Breast epithelium (tissue), 4 donors: ENCODE measurements around the gene FOXK1. TPM values are rescaled to one million over a fixed set of nuclear protein-coding genes. Genes with fewer than 3 reads are reported as not detected.

Experiments
- DNase-seq, 2 donors: peaks; one replicate each; pipeline ENCODE4 v3.0.0-alpha.2; 2019; ENCODE audit warnings: low spot score in 2 of 2
- H3K27ac ChIP-seq, 2 donors: fragments of 200-600 bp; sonication (generic) in 1 of 2; one replicate each; pipeline ENCODE4 v1.5.1; 2016 to 2019; ENCODE audit warnings: mild to moderate bottlenecking in 1 of 2
- H3K27me3 ChIP-seq, 2 donors: fragments of 200-600 bp; sonication (generic) in 1 of 2; one replicate each; pipeline versions ENCODE4 v1.5.1 to v1.6.0; 2017 to 2019; ENCODE audit warnings: control low read depth in 1 of 2, mild to moderate bottlenecking in 1 of 2
- H3K36me3 ChIP-seq: fragments of 200-600 bp; one replicate; pipeline ENCODE4 v1.5.1; 2019
- H3K4me1 ChIP-seq, 2 donors: fragments of 200-600 bp; sonication (generic); one replicate each; pipeline ENCODE4 v1.5.1; 2016 to 2019; ENCODE audit warnings: control low read depth in 1 of 2
- H3K4me3 ChIP-seq, 3 donors: fragments of 200-600 bp; sonication (generic); 1 replicate in 2 of 3; 2 replicates in 1 of 3; pipeline ENCODE4 v1.5.1; 2016 to 2019; ENCODE audit warnings: mild to moderate bottlenecking in 3 of 3, moderate library complexity in 2 of 3
- H3K9me3 ChIP-seq, 2 donors: fragments of 200-600 bp; sonication (generic) in 1 of 2; one replicate each; pipeline ENCODE4 v1.5.1; 2016 to 2019; ENCODE audit warnings: control low read depth in 1 of 2
- CTCF ChIP-seq, 3 donors: fragments of 450-650 bp; IDR thresholded peaks; one replicate each; pipeline ENCODE4 v1.5.1; 2016 to 2017; ENCODE audit warnings: antibody characterized with exemption in 3 of 3, mild to moderate bottlenecking in 3 of 3, moderate library complexity in 3 of 3
- POLR2A ChIP-seq: fragments of 450-650 bp; IDR thresholded peaks from one replicate; pipeline ENCODE4 v1.6.1; 2016; ENCODE audit warnings: antibody characterized with exemption, mild to moderate bottlenecking, moderate library complexity
- POLR2AphosphoS5 ChIP-seq, 3 donors: sonication (generic); formaldehyde crosslinking; IDR thresholded peaks; one replicate each; pipeline ENCODE4 v1.6.1; 2017; ENCODE audit warnings: antibody characterized with exemption in 3 of 3
- intact Hi-C: fragments of 100-400 bp; cut with DNase I; formaldehyde crosslinking; loops from one replicate; pipeline ENCODE4 v1.15.1; 2023; ENCODE audit warnings: low total_unique reads
- total RNA-seq, 3 donors: library from RNA; depleted of rRNA; stranded (reverse); fragments of >200 nt; gene quantifications; one replicate each; pipeline ENCODE4 v1.1.0, GENCODE V29; 2016

Gene FOXK1
- total RNA-seq, 3 donors from 2014 or later = 11.7 to 16.5 (median 15.7) TPM

- DNase-seq = no peak
- peak overlapping the region in 1 of 3 donors; percentile 20 for H3K4me3 ChIP-seq
- H3K27me3 ChIP-seq = no peaks in the 10 kb centered on the region
- H3K9me3 ChIP-seq = no peaks in the 10 kb centered on the region
- peak overlapping the region in 1 of 2 donors; percentile 97 for H3K27ac ChIP-seq
- H3K36me3 ChIP-seq = no peaks in the 10 kb centered on the region
- TF ChIP-seq POLR2AphosphoS5 (IDR thresholded peaks at IDR 0.05) (no peak), POLR2A (no peak), CTCF (IDR thresholded peaks at IDR 0.05) (no peak)
- peaks cover 0 to 8% of the 10 kb centered on the region in 2 donors for H3K4me1 ChIP-seq
- intact Hi-C loops = no loop called here
Observed at GRCh38 chr7:4722960-4723630, 41.0 kb downstream of the FOXK1 start.

- DNase-seq = no peak
Observed at GRCh38 chr7:4724648-4725013, 42.5 kb downstream of the FOXK1 start.

GRCh38 chr7:4725014-4725849 lies 43.1 kb downstream of the FOXK1 start:
- H3K4me1 ChIP-seq = peaks cover 0 to 8% of the 10 kb centered on the region in 2 donors
- no peaks in the 10 kb centered on the region for H3K9me3 ChIP-seq
- H3K4me3 ChIP-seq = peak overlapping the region; percentile 45 to 87 (median 61)
- intact Hi-C loops = no loop called here
- no peaks in the 10 kb centered on the region for H3K36me3 ChIP-seq
- H3K27me3 ChIP-seq = no peaks in the 10 kb centered on the region
- peak overlapping the region; percentile 96 to 97 for H3K27ac ChIP-seq
- TF ChIP-seq POLR2AphosphoS5 (IDR thresholded peaks at IDR 0.05) (peak; percentile 55 to 79 (median 68)), POLR2A (peak; percentile 35), CTCF (IDR thresholded peaks at IDR 0.05) (peak in 1 of 3 donors; percentile 4)
- DNase-seq = peak; percentile 69 to 79

More at GRCh38 chr7:4724648-4725013, 42.5 kb downstream of the FOXK1 start:
- Histone ChIP-seq H3K27me3 (no peaks in the 10 kb centered on the region), H3K4me1 (peaks cover 0 to 8% of the 10 kb centered on the region in 2 donors), H3K4me3 (peak overlapping the region; percentile 45 to 87 (median 61)), H3K27ac (peak overlapping the region; percentile 96 to 97), H3K36me3 (no peaks in the 10 kb centered on the region), H3K9me3 (no peaks in the 10 kb centered on the region)
- intact Hi-C loops = no loop called here
- no peak for TF ChIP-seq POLR2A

GRCh38 chr7:4725850-4726450 lies 43.9 kb downstream of the FOXK1 start:
- intact Hi-C loops = no loop called here
- Histone ChIP-seq H3K4me1 (peaks cover 0 to 8% of the 10 kb centered on the region in 2 donors), H3K27me3 (no peaks in the 10 kb centered on the region), H3K9me3 (no peaks in the 10 kb centered on the region), H3K4me3 (peak overlapping the region; percentile 45 to 87 (median 61)), H3K36me3 (no peaks in the 10 kb centered on the region), H3K27ac (peak overlapping the region; percentile 96 to 97)
- DNase-seq = no peak
- TF ChIP-seq POLR2AphosphoS5 (IDR thresholded peaks at IDR 0.05) = no peak
- no peak for TF ChIP-seq POLR2A
- TF ChIP-seq CTCF (IDR thresholded peaks at IDR 0.05) = no peak

- Histone ChIP-seq H3K36me3 (no peaks in the 10 kb centered on the region), H3K27me3 (no peaks in the 10 kb centered on the region), H3K27ac (peak overlapping the region; percentile 96 to 97), H3K4me1 (peaks cover 0 to 8% of the 10 kb centered on the region in 2 donors), H3K4me3 (no peak overlapping the region), H3K9me3 (no peaks in the 10 kb centered on the region)
- intact Hi-C loops = no loop called here
- DNase-seq = no peak
- TF ChIP-seq CTCF (IDR thresholded peaks at IDR 0.05) (no peak), POLR2A (no peak), POLR2AphosphoS5 (IDR thresholded peaks at IDR 0.05) (no peak)
Observed at GRCh38 chr7:4726566-4726965, 44.5 kb downstream of the FOXK1 start.
